K562 (cell line): ENCODE results near the gene MICAL2. TPM values are rescaled to one million over a fixed set of nuclear protein-coding genes. Genes with fewer than 3 reads are reported as not detected.

Experiments
- DNMT1 ChIP-seq: fragments of 450-650 bp; IDR thresholded peaks from 2 replicates; pipeline ENCODE4 v1.6.1; 2016; ENCODE audit warnings: antibody characterized with exemption, mild to moderate bottlenecking
- DPF2 ChIP-seq: fragments of 450-650 bp; IDR thresholded peaks from 2 replicates; pipeline ENCODE4 v1.6.1; 2016
- HNRNPUL1 ChIP-seq: fragments of 200-400 bp; formaldehyde crosslinking; IDR thresholded peaks from 2 replicates; pipeline ENCODE4 v1.6.1; 2017; ENCODE audit warnings: low read length
- MXI1 ChIP-seq: IDR thresholded peaks from 2 replicates; pipeline ENCODE4 v1.6.1; 2011; ENCODE audit warnings: low read depth, mild to moderate bottlenecking, improper control_type of control experiment, low read length
- NFIC ChIP-seq: fragments of 450-650 bp; IDR thresholded peaks from 2 replicates; pipeline ENCODE4 v1.6.1; 2017; ENCODE audit warnings: mild to moderate bottlenecking, inconsistent platforms
- RUNX1 ChIP-seq: sonication (generic); IDR thresholded peaks from 2 replicates; pipeline ENCODE4 v1.6.1; 2016; ENCODE audit warnings: antibody characterized with exemption, low read depth
- SMARCA4 ChIP-seq: fragments of 450-650 bp; IDR thresholded peaks from 2 replicates; pipeline ENCODE4 v1.6.1; 2016
- TAF1 ChIP-seq: IDR thresholded peaks from 2 replicates; pipeline ENCODE4 v1.6.1; 2011; ENCODE audit warnings: mild to moderate bottlenecking, low read length, moderate library complexity; ENCODE audit not compliant: insufficient read depth, control insufficient read depth, severe bottlenecking; ENCODE audit errors: extremely low read depth
- TOE1 ChIP-seq, 2 experiments: fragments of 450-650 bp in 1 of 2; sonication (generic) in 1 of 2; formaldehyde crosslinking in 1 of 2; IDR thresholded peaks; 2 replicates each; pipeline versions ENCODE4 v1.7.1 to v1.8.0; 2016 to 2022; ENCODE audit warnings: borderline replicate concordance in 2 of 2, mild to moderate bottlenecking in 2 of 2, antibody characterized with exemption in 1 of 2, inconsistent platforms in 1 of 2, low read depth in 1 of 2, missing genetic modification reagents in 1 of 2, moderate library complexity in 1 of 2
- TRIM28 ChIP-seq: fragments of 450-650 bp; IDR thresholded peaks from 2 replicates; pipeline ENCODE4 v1.6.1; 2017
- YBX1 ChIP-seq: fragments of 450-650 bp; IDR thresholded peaks from 2 replicates; pipeline ENCODE4 v1.7.1; 2016; ENCODE audit warnings: mild to moderate bottlenecking
- ZNF133 ChIP-seq: fragments of 250-450 bp; sonication (Bioruptor Pico); IDR thresholded peaks from 2 replicates; pipeline ENCODE4 v1.4.0; 2020; ENCODE audit warnings: mild to moderate bottlenecking
- ZSCAN32 ChIP-seq: fragments of 450-650 bp; formaldehyde crosslinking; IDR thresholded peaks from 2 replicates; pipeline ENCODE4 v1.4.0; 2020; ENCODE audit warnings: mild to moderate bottlenecking, moderate library complexity
- polyA plus RNA-seq, 8 experiments: library from polyadenylated mRNA; depleted of rRNA in 4 of 8; stranded (reverse) in 5 of 8; unstranded in 3 of 8; fragments of >200 nt; fragmentation: Nextera tagmentation in 2 of 8; fragmentation: Illumina TruSeq in 1 of 8; extraction: Ambion mirVana in 2 of 8; extraction: Trizol in 1 of 8; gene quantifications; 2 replicates each; pipeline versions ENCODE4 v1.2.1 to v1.2.3, GENCODE V29; 2011 to 2014; ENCODE audit warnings: inconsistent platforms in 1 of 8, missing spikeins in 1 of 8
- total RNA-seq, 7 experiments: library from RNA; depleted of rRNA in 6 of 7; stranded (reverse); fragments of >200 nt in 6 of 7; fragmentation: Illumina TruSeq in 2 of 7; extraction: Trizol in 2 of 7; gene quantifications; 2 replicates each; pipeline versions ENCODE4 v1.2.1 to v1.2.3, GENCODE V29; 2011 to 2021; ENCODE audit warnings: low replicate concordance in 1 of 7
- TF ChIP-seq, protein P1 (sequence below): sonication (generic); formaldehyde crosslinking; IDR thresholded peaks from 2 replicates; pipeline ENCODE4 v1.8.0; 2022; ENCODE audit warnings: missing genetic modification reagents, mild to moderate bottlenecking, borderline replicate concordance
- TF ChIP-seq, protein P2 (sequence below): sonication (generic); formaldehyde crosslinking; IDR thresholded peaks from 2 replicates; pipeline ENCODE4 v1.8.0; 2023; ENCODE audit warnings: mild to moderate bottlenecking, missing genetic modification reagents
- TF ChIP-seq, protein P3 (sequence below): fragments of 450-650 bp; IDR thresholded peaks from 2 replicates; pipeline ENCODE4 v1.6.1; 2016; ENCODE audit warnings: low read depth, mild to moderate bottlenecking, moderate library complexity
- TF ChIP-seq, protein P4 (sequence below): fragments of 450-650 bp; IDR thresholded peaks from 2 replicates; pipeline ENCODE4 v1.6.1; 2016; ENCODE audit warnings: antibody characterized with exemption
- TF ChIP-seq, protein P5 (sequence below): sonication (generic); formaldehyde crosslinking; IDR thresholded peaks from 2 replicates; pipeline ENCODE4 v1.8.0; 2022; ENCODE audit warnings: mild to moderate bottlenecking, missing genetic modification reagents
- TF ChIP-seq, protein P6 (sequence below): fragments of 250-450 bp; sonication (Bioruptor Pico); IDR thresholded peaks from 2 replicates; pipeline ENCODE4 v1.5.0; 2022; ENCODE audit warnings: mild to moderate bottlenecking

The MICAL2 gene
- total and polyA plus RNA-seq, 9 of the 15 experiments (the other 6 are each of a cell fraction or from before 2014, with no cell fraction given): 4.7 to 64.2 (median 33.6) TPM

DNA sequence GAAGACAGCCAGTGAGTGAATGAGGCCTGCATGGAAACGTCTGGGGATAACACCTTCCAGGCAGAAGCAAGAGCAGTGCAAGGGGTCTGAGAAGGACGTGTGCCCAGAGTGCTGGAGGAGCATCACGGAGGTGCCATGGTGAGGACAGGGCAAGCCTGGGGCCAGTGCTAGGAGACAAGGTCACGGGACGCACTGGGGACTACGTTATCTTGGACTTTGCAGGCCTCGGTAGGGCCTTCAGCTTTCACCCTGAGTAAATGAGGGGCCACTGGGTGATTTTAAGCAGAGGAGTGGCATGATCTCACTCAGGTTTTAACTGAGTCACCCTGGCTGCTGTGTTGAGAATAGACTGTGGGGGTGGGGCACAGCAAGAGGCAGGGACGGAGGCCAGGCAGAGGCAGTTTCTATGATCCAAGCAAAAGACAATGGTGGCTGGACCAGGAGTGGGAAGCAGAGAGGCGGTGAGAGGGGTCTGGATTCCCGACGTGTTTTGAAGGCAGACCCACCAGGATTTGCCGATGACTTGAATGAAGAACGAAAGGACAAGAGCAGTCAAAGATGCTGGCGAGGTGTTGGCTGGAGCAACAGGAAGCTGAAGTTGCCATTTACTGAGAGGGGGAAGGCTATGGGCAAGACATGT lies 164.3 kb downstream of the MICAL2 start (continued):
- TF ChIP-seq, protein P1, sequence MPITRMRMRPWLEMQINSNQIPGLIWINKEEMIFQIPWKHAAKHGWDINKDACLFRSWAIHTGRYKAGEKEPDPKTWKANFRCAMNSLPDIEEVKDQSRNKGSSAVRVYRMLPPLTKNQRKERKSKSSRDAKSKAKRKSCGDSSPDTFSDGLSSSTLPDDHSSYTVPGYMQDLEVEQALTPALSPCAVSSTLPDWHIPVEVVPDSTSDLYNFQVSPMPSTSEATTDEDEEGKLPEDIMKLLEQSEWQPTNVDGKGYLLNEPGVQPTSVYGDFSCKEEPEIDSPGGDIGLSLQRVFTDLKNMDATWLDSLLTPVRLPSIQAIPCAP: no peak
- TF ChIP-seq SMARCA4 (peak; percentile 89), HNRNPUL1 (no peak), NFIC (peak; percentile 36; the same call in 1 of the 2 replicates), MXI1 (no peak), ZSCAN32 (no peak), DPF2 (peak; percentile 94), TRIM28 (no peak), ZNF133 (no peak), RUNX1 (no peak), TOE1 (IDR thresholded peaks at IDR 0.05; ENCODE audit: borderline replicate concordance) (peak; percentile 72; the same call in 1 of the 2 replicates), TOE1 (CRISPR knock-in tag; IDR thresholded peaks at IDR 0.05; ENCODE audit: borderline replicate concordance, low read depth) (no peak), YBX1 (no peak), TAF1 (peak; percentile 26), DNMT1 (no peak)
- TF ChIP-seq, protein P2, sequence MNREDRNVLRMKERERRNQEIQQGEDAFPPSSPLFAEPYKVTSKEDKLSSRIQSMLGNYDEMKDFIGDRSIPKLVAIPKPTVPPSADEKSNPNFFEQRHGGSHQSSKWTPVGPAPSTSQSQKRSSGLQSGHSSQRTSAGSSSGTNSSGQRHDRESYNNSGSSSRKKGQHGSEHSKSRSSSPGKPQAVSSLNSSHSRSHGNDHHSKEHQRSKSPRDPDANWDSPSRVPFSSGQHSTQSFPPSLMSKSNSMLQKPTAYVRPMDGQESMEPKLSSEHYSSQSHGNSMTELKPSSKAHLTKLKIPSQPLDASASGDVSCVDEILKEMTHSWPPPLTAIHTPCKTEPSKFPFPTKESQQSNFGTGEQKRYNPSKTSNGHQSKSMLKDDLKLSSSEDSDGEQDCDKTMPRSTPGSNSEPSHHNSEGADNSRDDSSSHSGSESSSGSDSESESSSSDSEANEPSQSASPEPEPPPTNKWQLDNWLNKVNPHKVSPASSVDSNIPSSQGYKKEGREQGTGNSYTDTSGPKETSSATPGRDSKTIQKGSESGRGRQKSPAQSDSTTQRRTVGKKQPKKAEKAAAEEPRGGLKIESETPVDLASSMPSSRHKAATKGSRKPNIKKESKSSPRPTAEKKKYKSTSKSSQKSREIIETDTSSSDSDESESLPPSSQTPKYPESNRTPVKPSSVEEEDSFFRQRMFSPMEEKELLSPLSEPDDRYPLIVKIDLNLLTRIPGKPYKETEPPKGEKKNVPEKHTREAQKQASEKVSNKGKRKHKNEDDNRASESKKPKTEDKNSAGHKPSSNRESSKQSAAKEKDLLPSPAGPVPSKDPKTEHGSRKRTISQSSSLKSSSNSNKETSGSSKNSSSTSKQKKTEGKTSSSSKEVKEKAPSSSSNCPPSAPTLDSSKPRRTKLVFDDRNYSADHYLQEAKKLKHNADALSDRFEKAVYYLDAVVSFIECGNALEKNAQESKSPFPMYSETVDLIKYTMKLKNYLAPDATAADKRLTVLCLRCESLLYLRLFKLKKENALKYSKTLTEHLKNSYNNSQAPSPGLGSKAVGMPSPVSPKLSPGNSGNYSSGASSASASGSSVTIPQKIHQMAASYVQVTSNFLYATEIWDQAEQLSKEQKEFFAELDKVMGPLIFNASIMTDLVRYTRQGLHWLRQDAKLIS (CRISPR knock-in tag): no peak
- TF ChIP-seq, protein P3, sequence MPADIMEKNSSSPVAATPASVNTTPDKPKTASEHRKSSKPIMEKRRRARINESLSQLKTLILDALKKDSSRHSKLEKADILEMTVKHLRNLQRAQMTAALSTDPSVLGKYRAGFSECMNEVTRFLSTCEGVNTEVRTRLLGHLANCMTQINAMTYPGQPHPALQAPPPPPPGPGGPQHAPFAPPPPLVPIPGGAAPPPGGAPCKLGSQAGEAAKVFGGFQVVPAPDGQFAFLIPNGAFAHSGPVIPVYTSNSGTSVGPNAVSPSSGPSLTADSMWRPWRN: no peak
- TF ChIP-seq, protein P4, sequence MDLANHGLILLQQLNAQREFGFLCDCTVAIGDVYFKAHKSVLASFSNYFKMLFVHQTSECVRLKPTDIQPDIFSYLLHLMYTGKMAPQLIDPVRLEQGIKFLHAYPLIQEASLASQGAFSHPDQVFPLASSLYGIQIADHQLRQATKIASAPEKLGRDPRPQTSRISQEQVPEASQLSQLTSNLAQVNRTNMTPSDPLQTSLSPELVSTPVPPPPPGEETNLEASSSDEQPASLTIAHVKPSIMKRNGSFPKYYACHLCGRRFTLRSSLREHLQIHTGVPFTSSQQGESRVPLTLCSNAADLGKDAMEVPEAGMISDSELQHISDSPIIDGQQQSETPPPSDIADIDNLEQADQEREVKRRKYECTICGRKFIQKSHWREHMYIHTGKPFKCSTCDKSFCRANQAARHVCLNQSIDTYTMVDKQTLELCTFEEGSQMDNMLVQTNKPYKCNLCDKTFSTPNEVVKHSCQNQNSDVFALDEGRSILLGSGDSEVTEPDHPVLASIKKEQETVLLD: peak; percentile 41; the same call in 1 of the 2 replicates
- TF ChIP-seq, protein P5, sequence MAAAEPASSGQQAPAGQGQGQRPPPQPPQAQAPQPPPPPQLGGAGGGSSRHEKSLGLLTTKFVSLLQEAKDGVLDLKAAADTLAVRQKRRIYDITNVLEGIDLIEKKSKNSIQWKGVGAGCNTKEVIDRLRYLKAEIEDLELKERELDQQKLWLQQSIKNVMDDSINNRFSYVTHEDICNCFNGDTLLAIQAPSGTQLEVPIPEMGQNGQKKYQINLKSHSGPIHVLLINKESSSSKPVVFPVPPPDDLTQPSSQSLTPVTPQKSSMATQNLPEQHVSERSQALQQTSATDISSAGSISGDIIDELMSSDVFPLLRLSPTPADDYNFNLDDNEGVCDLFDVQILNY (CRISPR knock-in tag): no peak
- TF ChIP-seq, protein P6, sequence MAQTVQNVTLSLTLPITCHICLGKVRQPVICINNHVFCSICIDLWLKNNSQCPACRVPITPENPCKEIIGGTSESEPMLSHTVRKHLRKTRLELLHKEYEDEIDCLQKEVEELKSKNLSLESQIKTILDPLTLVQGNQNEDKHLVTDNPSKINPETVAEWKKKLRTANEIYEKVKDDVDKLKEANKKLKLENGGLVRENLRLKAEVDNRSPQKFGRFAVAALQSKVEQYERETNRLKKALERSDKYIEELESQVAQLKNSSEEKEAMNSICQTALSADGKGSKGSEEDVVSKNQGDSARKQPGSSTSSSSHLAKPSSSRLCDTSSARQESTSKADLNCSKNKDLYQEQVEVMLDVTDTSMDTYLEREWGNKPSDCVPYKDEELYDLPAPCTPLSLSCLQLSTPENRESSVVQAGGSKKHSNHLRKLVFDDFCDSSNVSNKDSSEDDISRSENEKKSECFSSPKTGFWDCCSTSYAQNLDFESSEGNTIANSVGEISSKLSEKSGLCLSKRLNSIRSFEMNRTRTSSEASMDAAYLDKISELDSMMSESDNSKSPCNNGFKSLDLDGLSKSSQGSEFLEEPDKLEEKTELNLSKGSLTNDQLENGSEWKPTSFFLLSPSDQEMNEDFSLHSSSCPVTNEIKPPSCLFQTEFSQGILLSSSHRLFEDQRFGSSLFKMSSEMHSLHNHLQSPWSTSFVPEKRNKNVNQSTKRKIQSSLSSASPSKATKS (CRISPR knock-in tag): no peak
